HL-60 (cell line): ENCODE results near the gene TBX2.

Experiments
- CTCF ChIP-seq: IDR thresholded peaks from one replicate; pipeline ENCODE4 v1.5.1; 2011; ENCODE audit warnings: low read length, control low read depth, inconsistent platforms; ENCODE audit not compliant: insufficient read depth
- GABPA ChIP-seq: IDR thresholded peaks from 2 replicates; pipeline ENCODE4 v1.6.1; 2012; ENCODE audit warnings: low read depth
- POLR2AphosphoS5 ChIP-seq: IDR thresholded peaks from 2 replicates; pipeline ENCODE4 v1.6.1; 2012; ENCODE audit warnings: low read depth
- SPI1 ChIP-seq: IDR thresholded peaks from 2 replicates; pipeline ENCODE4 v1.6.1; 2012; ENCODE audit warnings: low read depth, mild to moderate bottlenecking, borderline replicate concordance
- TF ChIP-seq, protein P1 (sequence below): IDR thresholded peaks from 2 replicates; pipeline ENCODE4 v1.6.1; 2012; ENCODE audit warnings: low read depth; ENCODE audit not compliant: insufficient replicate concordance

DNA sequence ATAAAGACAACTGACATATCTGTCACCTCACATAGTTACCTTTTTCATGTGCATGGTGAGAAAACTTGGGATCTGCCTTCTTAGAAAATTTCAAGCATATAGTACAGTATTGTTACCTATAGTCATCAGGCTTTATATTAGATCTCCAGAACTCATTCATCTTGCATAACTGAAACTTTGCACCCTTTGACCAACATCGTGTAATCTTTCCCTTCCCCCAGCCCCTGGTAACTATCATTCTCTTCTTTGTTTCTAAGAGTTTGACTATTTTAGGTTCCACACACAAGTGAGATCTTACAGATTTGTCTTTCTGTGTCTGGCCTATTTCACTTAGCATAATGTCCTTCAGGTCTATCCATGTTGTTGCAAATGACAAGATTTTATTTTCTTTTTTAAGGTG lies 29.6 kb downstream of the TBX2 start:
- no peak for TF ChIP-seq POLR2AphosphoS5
- TF ChIP-seq CTCF: no peak
- no peak for TF ChIP-seq GABPA
- TF ChIP-seq, protein P1, sequence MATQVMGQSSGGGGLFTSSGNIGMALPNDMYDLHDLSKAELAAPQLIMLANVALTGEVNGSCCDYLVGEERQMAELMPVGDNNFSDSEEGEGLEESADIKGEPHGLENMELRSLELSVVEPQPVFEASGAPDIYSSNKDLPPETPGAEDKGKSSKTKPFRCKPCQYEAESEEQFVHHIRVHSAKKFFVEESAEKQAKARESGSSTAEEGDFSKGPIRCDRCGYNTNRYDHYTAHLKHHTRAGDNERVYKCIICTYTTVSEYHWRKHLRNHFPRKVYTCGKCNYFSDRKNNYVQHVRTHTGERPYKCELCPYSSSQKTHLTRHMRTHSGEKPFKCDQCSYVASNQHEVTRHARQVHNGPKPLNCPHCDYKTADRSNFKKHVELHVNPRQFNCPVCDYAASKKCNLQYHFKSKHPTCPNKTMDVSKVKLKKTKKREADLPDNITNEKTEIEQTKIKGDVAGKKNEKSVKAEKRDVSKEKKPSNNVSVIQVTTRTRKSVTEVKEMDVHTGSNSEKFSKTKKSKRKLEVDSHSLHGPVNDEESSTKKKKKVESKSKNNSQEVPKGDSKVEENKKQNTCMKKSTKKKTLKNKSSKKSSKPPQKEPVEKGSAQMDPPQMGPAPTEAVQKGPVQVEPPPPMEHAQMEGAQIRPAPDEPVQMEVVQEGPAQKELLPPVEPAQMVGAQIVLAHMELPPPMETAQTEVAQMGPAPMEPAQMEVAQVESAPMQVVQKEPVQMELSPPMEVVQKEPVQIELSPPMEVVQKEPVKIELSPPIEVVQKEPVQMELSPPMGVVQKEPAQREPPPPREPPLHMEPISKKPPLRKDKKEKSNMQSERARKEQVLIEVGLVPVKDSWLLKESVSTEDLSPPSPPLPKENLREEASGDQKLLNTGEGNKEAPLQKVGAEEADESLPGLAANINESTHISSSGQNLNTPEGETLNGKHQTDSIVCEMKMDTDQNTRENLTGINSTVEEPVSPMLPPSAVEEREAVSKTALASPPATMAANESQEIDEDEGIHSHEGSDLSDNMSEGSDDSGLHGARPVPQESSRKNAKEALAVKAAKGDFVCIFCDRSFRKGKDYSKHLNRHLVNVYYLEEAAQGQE: no peak
- TF ChIP-seq SPI1: no peak
